ENCODE measurements around the gene FAM221A.

FAM221A gene

DNA sequence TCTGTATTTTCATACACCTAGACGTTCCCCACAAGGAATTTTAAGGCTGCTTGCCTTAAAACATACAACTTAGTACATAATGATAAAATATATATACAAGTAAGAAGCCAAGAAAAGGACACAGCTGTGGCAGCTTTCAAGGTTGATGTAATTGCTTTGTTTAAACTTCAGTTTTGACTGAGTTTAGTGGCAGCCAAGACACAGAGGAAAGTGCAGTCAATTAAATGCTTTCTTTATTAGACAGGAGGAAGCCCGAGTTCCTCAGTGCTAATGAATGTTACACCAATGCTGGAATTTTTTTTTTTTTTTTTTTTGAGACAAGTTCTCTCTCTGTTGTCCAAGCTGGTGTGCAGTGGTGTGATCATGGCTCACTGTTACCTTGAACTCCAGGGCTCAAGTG lies 18.8 kb downstream of the FAM221A start:
- in situ Hi-C loops (cut with MboI; ENCODE audit: low sequenced_read_pairs) = no loop called here

DNA sequence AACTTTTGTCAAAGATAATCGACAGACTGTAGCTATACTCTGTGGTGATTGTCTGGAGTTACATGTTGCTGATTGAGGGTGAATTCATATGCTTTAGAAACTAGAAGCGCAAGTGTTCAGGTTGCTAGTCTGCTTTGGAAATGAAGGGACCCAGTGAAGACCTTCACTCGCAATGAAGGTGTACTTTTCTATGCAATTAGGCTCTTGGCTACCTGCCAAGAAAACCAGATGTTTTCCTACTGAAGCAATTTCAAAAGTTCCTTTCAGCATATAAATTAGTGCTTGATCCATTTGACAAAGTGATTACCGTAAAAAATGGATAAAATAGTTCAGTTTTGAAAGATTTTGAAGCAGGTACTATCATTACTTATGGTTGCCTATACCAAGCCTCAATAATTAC lies 20.0 kb downstream of the FAM221A start:
- in situ Hi-C loops (cut with MboI; ENCODE audit: low sequenced_read_pairs) = loop anchor here (25.0 kb wide), 1 partner anchor 413 kb away; the partner anchor contains the start of gene MALSU1

DNA sequence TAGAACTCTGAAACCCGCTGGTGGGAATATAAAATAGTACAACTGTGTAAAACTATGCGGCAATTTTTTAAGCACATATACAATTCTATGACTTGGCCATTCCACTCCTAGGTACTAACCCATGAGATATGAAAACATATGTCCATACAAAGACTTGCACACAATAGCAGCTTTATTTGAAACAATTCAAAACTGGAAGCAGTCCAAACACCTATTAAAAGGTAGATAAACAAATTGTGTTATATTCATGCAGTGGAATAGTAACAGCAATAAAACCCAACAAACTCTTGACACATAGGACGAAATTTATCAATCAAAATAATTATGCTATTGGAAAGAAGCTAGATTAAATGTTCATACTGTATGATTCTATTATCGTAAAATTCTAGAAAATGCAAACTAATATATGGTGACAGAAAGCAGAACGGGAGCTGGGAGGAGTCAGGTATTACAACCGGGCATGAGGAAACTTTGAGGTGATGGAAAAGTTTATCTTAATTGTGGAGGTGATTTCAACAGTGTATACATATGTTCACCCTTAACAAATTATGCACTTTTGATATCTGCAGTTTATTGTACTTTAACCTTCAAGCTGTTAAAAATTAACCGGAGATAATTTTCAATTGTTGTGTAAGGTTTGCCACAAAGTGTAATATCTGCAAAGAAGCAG lies 29.2 kb downstream of the FAM221A start:
- in situ Hi-C loops (cut with MboI; ENCODE audit: low sequenced_read_pairs) = loop anchor here (25.0 kb wide), 1 partner anchor 422 kb away; the partner anchor contains the start of gene MALSU1

DNA sequence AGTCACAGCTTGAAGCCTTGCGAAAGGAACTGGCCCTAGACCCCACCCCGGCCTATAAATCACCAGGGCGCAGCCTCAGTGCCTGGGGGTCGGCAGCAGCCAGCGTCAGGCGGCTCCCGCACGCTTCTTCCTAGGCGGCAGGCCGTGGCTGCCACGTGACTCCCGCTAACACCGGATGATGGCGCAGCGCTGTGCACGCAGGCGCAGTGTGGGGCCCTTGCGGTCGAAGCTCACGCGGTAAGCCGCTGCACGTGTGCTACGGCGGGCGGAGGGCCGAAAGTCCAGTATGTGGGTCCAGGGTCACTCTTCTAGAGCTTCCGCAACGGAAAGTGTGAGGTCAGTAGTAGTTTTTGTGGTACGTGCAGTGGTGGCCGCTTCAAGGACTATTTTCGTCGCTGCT lies 30.0 kb downstream of the FAM221A start, which contains the start of gene STK31:
Gene STK31, plus strand, starts transcription at position 220 of the 400 bp plus-strand sequence. Its CDS starts 67 bp downstream, at position 287.
- in situ Hi-C loops (cut with MboI; ENCODE audit: low sequenced_read_pairs) = loop anchor here (25.0 kb wide), 1 partner anchor 423 kb away; the partner anchor contains the start of gene MALSU1

DNA sequence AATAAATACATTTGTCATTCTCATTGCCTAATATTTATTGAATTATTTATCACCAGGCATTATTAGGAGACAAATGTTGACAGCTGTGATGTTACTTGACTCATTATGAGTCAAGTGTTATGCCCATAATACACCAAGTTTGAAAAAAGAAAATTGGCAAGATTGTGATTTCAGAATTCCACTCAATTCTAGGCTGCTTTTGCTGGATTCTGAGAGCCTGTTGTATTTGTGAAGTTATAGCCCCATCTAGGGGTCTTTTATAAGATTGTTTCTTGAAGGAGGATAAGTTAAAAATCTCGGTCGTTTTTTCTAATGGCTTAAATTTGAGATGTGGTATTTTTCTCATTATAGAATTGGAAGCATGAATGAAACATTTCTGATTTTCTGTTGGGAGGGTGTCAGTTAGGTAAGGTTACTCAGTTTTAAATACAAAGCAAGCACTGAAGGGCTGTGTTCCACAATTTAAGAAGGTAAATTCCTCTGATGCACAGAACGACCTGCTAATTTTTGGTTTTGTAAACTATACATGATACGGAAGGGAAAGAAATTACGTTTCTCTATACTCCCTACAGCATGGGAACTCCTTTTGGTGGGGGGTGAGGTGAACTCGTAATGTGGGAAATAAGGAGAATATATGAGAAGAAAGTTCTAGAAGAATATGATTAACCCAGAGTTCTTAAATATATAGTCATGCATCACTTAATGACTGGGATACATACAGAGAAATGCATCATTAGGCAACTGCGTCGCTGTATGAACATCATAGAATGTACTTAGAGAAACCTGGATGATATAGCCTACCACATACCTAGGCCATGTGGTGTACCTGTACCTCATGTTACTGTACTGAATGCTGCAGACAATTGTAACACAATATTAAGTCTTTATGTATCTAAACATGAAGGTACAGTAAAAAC lies 32.6 kb downstream of the FAM221A start:
- in situ Hi-C loops (cut with MboI; ENCODE audit: low sequenced_read_pairs) = loop anchor here (25.0 kb wide), 1 partner anchor 425 kb away; the partner anchor contains the start of gene MALSU1

DNA sequence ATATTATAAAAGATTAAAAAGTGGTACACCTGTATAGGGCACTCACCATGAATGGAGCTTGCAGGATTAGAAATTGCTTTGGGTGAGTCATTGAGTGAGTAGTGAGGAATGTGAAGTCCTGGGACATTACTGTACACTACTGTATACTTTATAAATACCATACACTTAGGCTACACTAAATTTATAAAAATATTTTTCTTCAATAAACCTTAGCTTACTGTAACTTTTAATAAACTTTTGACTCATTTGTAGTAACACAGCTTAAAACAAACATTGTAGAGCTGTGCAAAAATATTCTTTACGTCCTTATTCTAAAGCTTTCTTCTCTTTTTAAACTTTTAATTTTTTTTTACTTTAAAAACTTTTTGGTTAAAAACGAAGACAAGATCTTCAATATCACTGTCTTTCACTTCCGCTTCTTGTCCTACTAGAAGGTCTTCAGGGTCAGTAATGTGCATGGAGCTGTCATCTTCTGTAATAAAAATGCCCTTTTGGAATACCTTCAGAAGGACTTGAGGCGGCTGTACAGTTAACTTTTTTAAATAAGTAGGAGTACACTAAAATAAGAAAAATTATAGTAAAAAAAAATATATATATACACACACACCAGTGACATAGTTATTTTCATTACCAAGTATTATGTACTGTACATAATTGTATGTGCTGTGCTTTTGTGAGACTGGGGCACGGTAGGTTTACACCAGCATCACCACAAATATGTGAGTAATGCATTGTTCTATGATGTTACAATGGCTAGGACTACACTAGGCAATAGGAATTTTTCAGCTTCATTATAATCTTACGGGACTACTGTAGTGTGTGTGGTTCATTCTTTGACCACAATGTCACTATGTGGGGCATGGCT lies 33.5 kb downstream of the FAM221A start:
- in situ Hi-C loops (cut with MboI; ENCODE audit: low sequenced_read_pairs) = loop anchor here (25.0 kb wide), 1 partner anchor 426 kb away; the partner anchor contains the start of gene MALSU1

DNA sequence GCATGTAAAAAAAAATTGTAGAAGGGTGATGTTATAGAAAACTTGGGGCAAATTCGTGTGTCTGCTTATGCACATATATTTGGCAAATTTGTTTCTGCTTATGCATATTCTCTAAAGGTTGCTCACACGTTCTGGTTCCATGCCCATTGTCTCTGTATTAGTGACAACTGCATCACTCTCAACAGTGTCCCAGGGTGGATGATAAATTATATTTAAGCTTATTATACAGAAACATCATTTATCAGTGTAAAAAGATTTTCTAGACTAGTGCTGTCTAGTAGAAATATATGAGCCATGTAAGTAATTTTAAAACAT lies 34.1 kb downstream of the FAM221A start:
- in situ Hi-C loops (cut with MboI; ENCODE audit: low sequenced_read_pairs) = loop anchor here (25.0 kb wide), 1 partner anchor 427 kb away; the partner anchor contains the start of gene MALSU1

DNA sequence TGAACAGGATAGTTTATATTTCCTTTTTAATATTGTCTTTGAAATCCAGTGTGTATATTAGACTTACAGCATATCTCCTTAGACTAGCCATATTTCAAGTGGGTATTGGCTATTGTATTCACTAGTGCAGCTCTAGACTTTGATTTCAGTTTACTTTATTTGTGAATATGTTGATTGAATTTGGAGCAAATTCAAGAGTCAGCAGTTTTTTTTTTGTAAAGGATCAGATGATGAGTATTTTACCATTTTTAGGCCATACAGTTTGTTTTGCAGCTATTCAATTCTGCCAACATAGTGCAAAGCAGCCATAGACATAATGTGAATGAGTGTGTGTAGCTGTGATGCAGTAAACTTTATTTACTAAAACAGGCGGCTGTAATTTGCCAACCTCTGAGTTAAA lies 34.6 kb downstream of the FAM221A start:
- in situ Hi-C loops (cut with MboI; ENCODE audit: low sequenced_read_pairs) = loop anchor here (25.0 kb wide), 1 partner anchor 427 kb away; the partner anchor contains the start of gene MALSU1

DNA sequence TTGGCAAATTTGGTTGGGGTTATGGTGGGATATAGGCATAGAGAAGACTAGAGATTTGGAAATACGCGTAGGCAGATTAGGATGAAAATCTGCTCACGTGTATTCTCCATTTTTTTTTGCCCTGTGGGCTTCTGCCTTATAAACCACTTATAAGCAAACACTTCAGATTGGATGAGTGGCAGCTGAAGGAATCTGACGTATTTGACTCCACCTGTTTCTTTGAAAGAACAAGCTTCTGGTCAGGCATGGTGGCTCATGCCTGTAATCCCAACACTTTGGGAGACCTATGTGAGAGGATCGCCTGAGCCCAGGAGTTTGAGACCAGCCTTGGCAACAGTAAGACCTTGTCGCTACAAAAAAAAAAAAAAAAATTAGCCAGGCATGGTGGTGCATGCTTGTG lies 35.1 kb downstream of the FAM221A start:
- in situ Hi-C loops (cut with MboI; ENCODE audit: low sequenced_read_pairs) = loop anchor here (25.0 kb wide), 1 partner anchor 428 kb away; the partner anchor contains the start of gene MALSU1

DNA sequence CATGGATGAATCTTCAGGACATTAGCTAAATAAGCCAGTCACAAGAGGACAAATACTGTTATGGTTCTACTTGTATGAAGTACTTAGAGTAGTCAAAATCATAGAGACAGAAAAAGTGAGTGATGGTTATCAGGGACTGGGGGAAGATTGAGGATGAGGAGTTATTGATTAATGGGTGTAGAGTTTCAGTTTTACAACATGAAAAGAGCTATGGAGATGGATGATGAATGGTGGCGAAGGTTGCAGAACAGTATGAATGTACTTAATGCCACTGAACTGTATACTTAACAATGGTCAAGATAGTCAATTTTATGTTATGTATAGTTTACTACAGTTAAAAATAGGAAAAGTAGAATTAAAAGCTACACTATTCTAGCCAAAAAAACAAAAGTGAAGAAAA lies 37.8 kb downstream of the FAM221A start:
- in situ Hi-C loops (cut with MboI; ENCODE audit: low sequenced_read_pairs) = loop anchor here (25.0 kb wide), 1 partner anchor 430 kb away; the partner anchor contains the start of gene MALSU1

DNA sequence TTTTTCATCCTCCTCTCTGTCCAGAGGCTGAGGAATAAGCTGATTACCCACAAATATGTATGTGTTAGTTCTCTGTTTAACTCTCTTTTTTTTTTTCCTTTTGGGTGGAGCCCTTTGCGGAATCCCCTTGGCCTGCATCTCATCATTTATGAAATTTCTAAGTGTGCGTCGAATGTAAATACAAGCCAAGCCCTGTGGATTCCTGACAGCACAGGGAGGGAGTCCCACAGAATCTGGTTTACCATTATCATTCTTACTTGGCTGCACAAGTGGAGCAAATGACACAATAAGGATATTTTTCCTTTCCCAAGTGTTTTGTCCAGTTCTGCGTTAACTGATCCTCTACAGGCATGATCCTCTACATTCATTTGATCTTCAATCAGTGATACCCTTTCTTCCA lies 41.5 kb downstream of the FAM221A start:
- in situ Hi-C loops (cut with MboI; ENCODE audit: low sequenced_read_pairs) = loop anchor here (25.0 kb wide), 1 partner anchor 434 kb away; the partner anchor contains the start of gene MALSU1

DNA sequence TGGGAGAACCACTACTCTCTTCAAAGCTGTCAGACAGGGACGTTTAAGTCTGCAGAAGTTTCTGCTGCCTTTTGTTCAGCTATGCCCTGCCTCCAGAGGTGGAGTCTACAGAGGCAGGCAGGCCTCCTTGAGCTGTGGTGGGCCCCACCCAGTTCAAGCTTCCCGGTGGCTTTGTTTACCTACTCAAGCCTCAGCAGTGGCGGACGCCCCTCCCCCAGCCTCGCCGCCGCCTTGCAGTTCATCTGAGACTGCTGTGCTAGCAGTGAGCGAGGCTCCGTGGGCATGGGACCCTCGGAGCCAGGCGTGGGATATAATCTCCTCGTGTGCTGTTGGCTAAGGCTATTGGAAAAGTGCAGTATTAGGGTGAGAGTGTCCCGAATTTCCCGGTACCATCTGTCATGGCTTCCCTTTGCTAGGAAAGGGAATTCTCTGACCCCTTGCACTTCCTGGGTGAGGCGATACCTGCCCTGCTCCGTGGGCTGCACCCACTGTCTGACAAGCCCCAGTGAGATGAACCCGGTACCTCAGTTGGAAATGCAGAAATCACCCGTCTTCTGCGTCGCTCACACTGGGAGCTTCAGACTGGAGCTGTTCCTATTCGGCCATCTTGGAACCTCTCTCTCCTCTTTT lies 42.7 kb downstream of the FAM221A start:
- in situ Hi-C loops (cut with MboI; ENCODE audit: low sequenced_read_pairs) = loop anchor here (25.0 kb wide), 1 partner anchor 435 kb away; the partner anchor contains the start of gene MALSU1

DNA sequence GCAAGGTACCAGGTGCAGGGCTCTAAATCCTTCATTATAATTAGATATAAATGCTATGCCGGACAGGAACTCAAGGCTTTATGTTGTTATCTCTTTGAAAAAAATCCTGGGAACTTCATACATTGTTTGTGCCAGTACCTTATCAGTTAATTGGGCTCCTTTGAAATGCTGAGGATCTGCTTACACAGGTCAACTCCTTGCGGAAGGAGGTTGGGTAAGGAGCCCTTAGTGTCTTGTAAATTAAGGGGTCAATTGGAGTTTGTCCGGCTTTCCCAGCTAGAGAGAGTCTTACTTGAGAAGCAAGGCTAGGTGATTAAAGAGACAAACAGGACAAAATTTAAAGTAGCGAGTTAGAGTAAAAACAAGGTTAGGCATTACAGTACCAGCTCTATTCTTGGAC lies 44.1 kb downstream of the FAM221A start:
- in situ Hi-C loops (cut with MboI; ENCODE audit: low sequenced_read_pairs) = loop anchor here (25.0 kb wide), 1 partner anchor 437 kb away; the partner anchor contains the start of gene MALSU1

DNA sequence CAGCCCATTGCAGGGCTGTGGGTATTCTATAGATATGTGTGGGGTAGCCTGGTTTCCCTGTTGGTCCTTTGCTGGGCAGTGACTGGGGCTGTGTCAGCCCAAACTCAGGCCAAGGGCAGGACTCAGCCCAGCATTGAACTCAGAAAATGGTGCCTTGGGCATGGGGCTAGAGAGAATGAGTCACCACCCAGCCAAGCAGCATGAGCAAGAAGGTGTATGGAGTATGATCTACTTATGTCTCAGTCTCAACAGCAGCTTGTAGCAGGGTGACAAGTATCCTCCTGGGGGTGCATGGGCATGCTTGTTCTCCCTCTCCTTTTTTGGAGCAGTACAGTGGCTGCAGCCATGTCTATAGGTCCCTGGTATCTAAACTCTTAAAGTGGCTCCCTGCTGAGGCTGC lies 62.1 kb downstream of the FAM221A start:
- in situ Hi-C loops (cut with MboI; ENCODE audit: low sequenced_read_pairs) = no loop called here

DNA sequence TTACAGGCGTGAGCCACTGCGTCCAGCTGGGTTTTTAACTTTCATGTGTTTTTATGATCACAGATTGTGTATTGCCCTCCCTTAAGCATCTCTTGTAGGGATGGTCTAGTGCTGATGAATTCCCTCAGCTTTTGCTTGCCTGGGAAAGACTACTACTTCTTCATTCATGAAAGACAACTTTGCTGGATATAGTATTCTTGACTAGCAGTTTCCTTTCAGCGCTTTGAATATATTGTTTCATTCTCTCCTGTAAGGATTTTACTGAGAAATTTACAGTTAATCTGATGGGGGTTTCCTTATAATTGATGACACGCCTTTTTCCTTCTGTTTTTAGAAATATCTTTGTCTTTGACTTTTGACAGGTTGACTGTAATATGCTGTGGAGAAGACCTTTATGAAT lies 63.2 kb downstream of the FAM221A start:
- in situ Hi-C loops (cut with MboI; ENCODE audit: low sequenced_read_pairs) = no loop called here

DNA sequence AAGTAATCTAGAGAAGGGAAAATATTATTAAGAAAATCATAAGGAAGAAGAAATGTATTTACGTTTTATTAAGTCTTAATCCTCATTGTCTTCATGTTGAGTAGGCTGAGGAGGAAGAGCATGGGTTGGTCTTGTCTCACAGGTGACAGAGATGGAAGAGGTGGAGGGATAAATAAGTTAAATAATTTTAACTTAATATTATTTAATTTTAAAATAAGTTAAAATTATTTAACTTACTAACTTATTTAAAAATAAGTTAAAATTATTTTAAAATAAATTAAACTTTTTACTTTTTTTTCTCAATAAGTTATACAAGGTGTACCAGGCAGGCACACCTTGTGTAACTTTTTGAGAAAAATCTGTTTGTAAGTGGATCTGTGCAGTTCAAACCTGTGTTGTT lies 66.6 kb downstream of the FAM221A start:
- in situ Hi-C loops (cut with MboI; ENCODE audit: low sequenced_read_pairs) = no loop called here

DNA sequence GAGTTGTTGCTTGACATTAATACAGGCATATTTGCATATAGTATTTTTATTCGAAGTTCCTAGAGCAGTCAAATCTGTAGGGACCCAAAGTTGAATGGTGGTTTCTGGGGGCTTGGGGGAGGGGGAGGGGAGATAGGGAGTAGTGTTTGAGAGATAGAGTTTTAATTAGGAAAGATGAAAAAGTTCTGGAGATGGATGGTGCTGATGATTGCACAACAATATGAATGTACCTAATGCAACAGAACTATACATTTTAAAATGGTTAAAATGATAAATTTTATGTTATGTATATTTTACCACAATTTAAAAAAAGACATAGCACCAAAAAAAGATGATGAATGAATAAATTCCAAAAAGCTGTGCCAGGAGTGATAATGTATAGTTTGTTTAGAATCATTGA lies 71.9 kb downstream of the FAM221A start:
- in situ Hi-C loops (cut with MboI; ENCODE audit: low sequenced_read_pairs) = no loop called here

All from HL-60/S4 treated with retinoic acid at 250 ng/mL for 4 days and 3 days (cell line).